SH-SY5Y (cell line): ENCODE results near the gene ITPRIP.

Source experiments
- GATA2 ChIP-seq: IDR thresholded peaks from 2 replicates; pipeline ENCODE4 v1.6.1; 2011; ENCODE audit warnings: mild to moderate bottlenecking, low read depth, low read length
- GATA3 ChIP-seq: IDR thresholded peaks from 2 replicates; pipeline ENCODE4 v1.6.1; 2011; ENCODE audit warnings: low read depth, mild to moderate bottlenecking, low read length, moderate library complexity

- TF ChIP-seq GATA2, result no peak
- TF ChIP-seq GATA3, result no peak
Measured at GRCh38 chr10:104262055-104262454, 76.2 kb downstream of the ITPRIP start.
